Mesenteric fat pad (tissue), 1 donor: ENCODE results near the gene MKNK2. TPM values are rescaled to one million over a fixed set of nuclear protein-coding genes. Genes with fewer than 3 reads are reported as not detected.
"Not testable (repeated sequence)": the region's sequence is repeated elsewhere in the genome, so short reads cannot be mapped to it uniquely, and the experiment has no call there.

Experiments used
- DNase-seq: peaks from one replicate; pipeline ENCODE4 v3.0.0-alpha.2; 2020; ENCODE audit warnings: low spot score
- total RNA-seq: library from RNA; stranded (reverse); fragmentation: NEBNext Ultra II Directional; extraction: Animal tissue kit (Norgen Biotek cat#: 25700); gene quantifications from one replicate; pipeline ENCODE4 v1.2.1, GENCODE V29; 2021
- donor health status: DM: yes; HTN: yes; CAD: no.

The MKNK2 gene
- total RNA-seq, 1 donor from 2014 or later, result 240 TPM

DNA sequence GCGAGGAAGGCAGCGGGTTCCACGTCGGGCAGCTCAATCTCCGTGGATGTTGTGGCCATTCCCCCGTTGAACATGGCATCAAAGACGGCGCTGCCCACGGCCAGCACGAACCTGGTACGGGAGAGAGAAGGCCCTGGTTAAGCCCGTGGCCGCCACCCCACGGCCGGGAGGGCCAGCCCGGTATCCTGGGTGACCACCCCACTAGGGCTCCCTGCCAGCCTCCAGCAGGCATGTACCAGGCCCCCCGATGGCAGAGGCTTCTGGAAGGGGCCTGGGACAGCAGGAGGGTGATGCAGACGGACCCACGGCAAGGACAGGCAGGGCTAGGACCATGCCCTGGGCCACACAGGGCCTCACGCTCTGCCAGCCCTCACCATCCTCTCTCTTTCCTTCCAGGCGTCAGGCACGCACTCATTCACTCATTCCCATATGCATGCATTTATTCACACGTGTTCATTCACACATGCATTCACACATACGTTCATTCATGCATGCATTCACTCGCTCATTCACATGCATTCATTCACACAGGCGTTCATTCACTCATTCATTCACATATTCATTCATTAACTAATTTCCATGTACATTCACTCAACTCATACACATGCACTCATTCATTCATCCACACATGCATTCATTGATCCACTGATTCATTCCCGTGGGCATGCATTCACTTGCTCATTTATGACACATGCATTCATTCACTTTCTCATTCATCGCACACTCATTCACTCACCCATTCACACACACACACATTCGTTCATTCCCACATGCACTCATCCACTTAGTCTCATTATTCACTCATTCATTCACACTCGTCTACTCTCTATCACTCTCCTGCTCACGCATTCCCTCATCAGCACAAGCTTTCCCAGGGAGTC is 53.5 kb downstream of the MKNK2 start:
- no peak for DNase-seq

DNA sequence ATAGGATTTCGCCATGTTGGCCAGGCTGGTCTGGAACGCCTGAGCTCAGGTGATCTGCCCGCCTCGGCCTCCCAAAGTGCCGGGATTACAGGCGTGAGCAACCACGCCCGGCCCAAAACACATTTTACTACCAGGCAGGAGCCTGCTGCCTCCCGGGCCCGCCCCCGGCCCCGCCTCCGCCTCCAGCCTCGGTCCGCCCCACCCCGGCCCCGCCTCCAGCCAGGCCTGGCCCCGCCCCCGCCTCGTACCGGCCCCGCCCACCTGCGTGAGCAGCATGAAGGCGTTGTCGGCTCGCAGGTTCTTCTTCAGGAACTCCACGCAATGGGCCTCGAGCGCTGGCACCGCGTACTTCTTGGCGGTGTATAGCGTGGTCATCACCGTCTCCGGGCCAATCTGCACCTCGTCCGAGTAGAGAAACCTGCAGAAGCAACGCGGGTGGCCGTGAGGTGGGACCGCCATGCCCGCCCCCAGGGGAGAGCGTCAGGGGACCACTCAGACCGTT is 58.2 kb downstream of the MKNK2 start:
- no peak for DNase-seq

DNA sequence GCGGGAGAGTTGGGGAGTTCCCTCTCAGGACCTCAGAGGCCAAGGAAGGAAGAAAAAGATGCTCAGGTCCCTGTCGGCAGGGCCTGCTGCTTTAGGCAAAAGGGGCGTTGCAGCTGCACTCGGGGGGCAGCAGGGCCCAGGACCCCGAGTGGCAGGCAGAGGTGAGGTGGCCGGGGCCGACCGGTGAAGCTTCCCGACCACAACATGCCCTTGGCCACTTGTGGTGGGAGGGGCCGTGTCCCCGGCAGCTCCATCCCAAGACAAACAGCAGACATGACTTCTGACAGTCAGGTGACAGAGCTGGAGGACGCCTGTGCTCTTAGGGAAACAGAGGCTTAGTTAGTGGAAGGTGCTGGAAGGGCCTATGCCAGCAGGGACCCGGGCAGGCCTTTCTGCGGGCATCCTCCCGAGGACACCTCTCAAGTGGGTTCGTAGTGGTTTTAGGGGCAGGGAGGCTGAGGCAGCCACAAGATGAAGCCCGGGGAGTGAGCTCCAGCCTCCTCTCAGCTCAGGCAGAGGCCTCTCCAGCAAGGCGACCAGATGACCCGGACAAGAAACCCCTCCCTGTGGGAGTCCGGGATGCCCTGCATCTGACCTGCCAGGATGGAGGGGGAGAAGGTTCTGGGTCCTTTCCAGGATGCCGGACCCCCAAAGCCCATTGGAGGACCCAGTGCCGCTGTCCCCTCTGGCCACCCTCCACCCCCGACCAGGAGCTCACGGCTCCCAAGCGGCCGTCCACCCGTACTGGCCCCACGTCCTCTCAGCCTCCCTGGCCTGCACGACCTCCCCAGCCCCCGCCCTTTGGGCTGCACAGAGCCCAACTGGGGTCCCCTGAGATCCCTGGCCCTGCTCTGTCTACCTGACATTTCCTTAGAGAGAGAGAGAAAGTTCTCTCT is 59.8 kb downstream of the MKNK2 start:
- DNase-seq, result no peak

DNA sequence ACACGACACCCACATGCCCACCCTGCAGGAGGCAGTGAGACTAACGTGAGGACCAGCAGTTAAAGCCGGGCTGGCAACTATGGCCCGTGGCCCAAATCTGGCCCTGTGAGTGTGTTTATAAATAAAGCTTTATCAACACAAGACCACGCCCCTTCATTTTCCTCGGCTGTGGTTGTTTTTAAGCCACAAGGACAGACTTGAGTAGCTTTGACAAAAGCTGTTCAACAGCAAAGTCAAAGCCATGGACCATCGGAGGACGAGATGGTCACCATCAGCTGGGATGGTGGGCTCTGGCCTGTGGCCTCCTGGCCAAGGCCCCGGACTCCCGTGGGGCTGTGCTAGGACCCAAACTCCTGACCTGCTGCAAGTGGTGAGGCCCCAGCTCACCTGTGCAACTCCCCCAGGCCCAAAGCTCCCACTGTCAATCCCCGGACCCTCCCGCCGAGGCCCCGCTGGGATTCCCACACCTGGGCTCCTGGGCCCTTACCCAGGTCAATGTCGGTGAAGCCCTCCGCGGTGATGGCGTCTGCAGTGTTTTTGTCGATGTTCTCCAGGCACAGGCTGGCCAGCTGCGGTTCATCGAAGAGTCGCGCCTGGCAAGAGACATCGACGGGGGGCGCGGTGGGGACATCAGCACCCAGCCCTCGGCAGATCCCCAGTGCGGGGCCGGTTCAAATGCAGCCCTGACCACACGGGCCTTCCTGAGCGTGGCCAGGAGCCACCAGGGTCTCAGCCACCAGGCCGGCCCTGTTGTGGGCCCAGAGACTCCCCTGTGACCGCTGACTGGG is 60.6 kb downstream of the MKNK2 start:
- DNase-seq, result no peak

DNA sequence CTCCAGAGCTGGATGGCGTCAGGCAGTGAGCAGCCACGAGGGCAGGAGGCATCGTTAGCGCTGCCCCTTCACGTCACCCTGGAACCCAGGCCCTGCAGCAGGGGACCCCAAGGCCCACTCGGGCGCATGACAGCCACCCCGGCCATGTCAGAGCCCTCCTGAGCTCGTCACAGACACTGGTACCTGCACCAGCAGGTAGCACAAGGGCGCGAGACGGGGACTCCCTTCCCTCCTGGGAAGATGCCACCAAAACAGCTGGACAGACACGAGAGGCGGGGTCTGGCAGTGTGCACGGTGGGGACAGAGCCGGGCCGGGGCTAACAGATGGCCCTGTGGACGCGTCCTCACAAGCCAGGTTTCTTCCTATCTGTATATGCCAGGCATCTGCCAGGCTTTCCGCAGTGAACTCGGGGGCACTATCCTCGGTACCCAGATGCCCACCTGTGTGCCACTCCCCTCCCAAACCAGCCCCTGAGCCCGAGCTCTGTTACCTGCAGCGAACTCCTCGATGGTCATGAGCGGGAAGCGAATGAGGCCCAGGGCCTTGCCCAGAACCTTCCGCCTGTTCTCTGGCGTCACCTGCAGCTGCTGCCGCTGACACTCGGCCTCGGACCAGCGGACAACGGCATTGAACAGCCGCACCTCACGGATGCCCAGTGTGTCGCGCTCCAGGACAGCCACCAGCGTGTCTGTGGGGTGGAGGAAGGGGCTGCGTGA is 61.4 kb downstream of the MKNK2 start:
- DNase-seq, result no peak

DNA sequence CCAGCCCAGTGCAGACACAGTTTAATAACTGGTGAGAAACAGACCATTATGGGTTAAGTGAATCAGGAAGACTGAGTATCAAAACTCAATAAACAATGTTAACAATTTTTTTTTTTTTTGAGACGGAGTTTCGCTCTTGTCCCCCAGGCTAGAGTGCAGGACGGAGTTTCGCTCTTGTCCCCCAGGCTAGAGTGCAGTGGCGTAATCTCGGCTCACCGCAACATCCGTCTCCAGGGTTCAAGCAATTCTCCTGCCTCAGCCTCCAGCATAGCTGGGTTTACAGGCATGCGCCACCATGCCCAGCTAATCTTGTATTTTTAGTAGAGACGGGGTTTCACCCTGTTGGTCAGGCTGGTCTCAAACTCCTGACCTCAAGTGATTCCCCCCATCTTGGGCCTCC is 62.6 kb downstream of the MKNK2 start:
- DNase-seq, result not testable (repeated sequence)

Other genes with a start within 250 kb of the MKNK2 start
- 0.80 TPM for gene ATP8B3, start 239.0 kb downstream of the MKNK2 start, total RNA-seq
- gene REXO1, start 202.8 kb downstream of the MKNK2 start, total RNA-seq, result 34.0 TPM
- 19.0 TPM for gene KLF16, start 187.7 kb downstream of the MKNK2 start, total RNA-seq
- 67.2 TPM for gene ABHD17A, start 165.7 kb downstream of the MKNK2 start, total RNA-seq
- gene ADAT3, start 145.8 kb downstream of the MKNK2 start, total RNA-seq, result 6.1 TPM
- gene SCAMP4, start 145.8 kb downstream of the MKNK2 start, total RNA-seq, result 48.4 TPM
- 53.4 TPM for gene CSNK1G2, start 110.1 kb downstream of the MKNK2 start, total RNA-seq
- 61.4 TPM for gene BTBD2, start 35.5 kb downstream of the MKNK2 start, total RNA-seq
- 79.4 TPM for gene MOB3A, start 45.1 kb upstream of the MKNK2 start, total RNA-seq
- gene IZUMO4, start 45.7 kb upstream of the MKNK2 start, total RNA-seq, result 2.4 TPM
- gene AP3D1, start 100.3 kb upstream of the MKNK2 start, total RNA-seq, result 127 TPM
- gene DOT1L, start 112.7 kb upstream of the MKNK2 start, total RNA-seq, result 34.0 TPM
- 46.4 TPM for gene PLEKHJ1, start 185.1 kb upstream of the MKNK2 start, total RNA-seq
- 46.2 TPM for gene SF3A2, start 185.6 kb upstream of the MKNK2 start, total RNA-seq
- 0.93 TPM for gene AMH, start 198.1 kb upstream of the MKNK2 start, total RNA-seq
- gene JSRP1, start 205.2 kb upstream of the MKNK2 start, total RNA-seq, result not detected
- 2.6 TPM for gene PEAK3, start 230.9 kb upstream of the MKNK2 start, total RNA-seq